Measurements from ENCODE around the gene ZG16B.

Gene ZG16B

GRCh38 chr16:2867987-2868789 is 38.1 kb downstream of the ZG16B start (continued):
- peak; percentile 97 for TF ChIP-seq HIC1 (tag by site-specific recombination; IDR thresholded peaks at IDR 0.05)
- peak; percentile 97 for TF ChIP-seq ZNF518A (tag by site-specific recombination; conservative IDR thresholded peaks at IDR 0.05; ENCODE audit: low read depth)
- peak; percentile 97 for TF ChIP-seq YY1 (tag by site-specific recombination; IDR thresholded peaks at IDR 0.05)
- TF ChIP-seq ZBTB44 (tag by site-specific recombination; IDR thresholded peaks at IDR 0.05) = no peak
- TF ChIP-seq ZBTB26 (tag by site-specific recombination; optimal IDR thresholded peaks at IDR 0.05) = peak; percentile 41
- TF ChIP-seq ZNF404 (tag by site-specific recombination; IDR thresholded peaks at IDR 0.05) = no peak
- peak; percentile 80 for TF ChIP-seq SP2 (tag by site-specific recombination; IDR thresholded peaks at IDR 0.05)
- TF ChIP-seq OSR2 (tag by site-specific recombination; IDR thresholded peaks at IDR 0.05) = no peak
- TF ChIP-seq ZNF521 (tag by site-specific recombination; IDR thresholded peaks at IDR 0.05) = no peak
- no peak for TF ChIP-seq ZNF280C (tag by site-specific recombination; IDR thresholded peaks at IDR 0.05)
- TF ChIP-seq ZBTB17 (tag by site-specific recombination; IDR thresholded peaks at IDR 0.05) = peak; percentile 88
- TF ChIP-seq ZNF433 (tag by site-specific recombination; IDR thresholded peaks at IDR 0.05; ENCODE audit: low read depth) = no peak
- peak; percentile 83 for TF ChIP-seq KLF7 (tag by site-specific recombination; IDR thresholded peaks at IDR 0.05; ENCODE audit: borderline replicate concordance)
- no peak for TF ChIP-seq ZNF280D (tag by site-specific recombination; IDR thresholded peaks at IDR 0.05)
- TF ChIP-seq ZFHX2 (tag by site-specific recombination; conservative IDR thresholded peaks at IDR 0.05) = peak; percentile 86
- no peak for TF ChIP-seq ZNF148 (tag by site-specific recombination; IDR thresholded peaks at IDR 0.05; ENCODE audit: borderline replicate concordance)
- peak; percentile 71; the same call in 1 of the 2 replicates for TF ChIP-seq ZNF600 (tag by site-specific recombination; IDR thresholded peaks at IDR 0.05)
- TF ChIP-seq ZNF76 (tag by site-specific recombination; IDR thresholded peaks at IDR 0.05; ENCODE audit: borderline replicate concordance, low read depth) = peak; percentile 96
- TF ChIP-seq ZNF571 (tag by site-specific recombination; IDR thresholded peaks at IDR 0.05) = no peak
- peak; percentile 86 for TF ChIP-seq ZBTB8A (tag by site-specific recombination; IDR thresholded peaks at IDR 0.05)
